ENCODE measurements around the gene MSN.

The MSN gene

DNA sequence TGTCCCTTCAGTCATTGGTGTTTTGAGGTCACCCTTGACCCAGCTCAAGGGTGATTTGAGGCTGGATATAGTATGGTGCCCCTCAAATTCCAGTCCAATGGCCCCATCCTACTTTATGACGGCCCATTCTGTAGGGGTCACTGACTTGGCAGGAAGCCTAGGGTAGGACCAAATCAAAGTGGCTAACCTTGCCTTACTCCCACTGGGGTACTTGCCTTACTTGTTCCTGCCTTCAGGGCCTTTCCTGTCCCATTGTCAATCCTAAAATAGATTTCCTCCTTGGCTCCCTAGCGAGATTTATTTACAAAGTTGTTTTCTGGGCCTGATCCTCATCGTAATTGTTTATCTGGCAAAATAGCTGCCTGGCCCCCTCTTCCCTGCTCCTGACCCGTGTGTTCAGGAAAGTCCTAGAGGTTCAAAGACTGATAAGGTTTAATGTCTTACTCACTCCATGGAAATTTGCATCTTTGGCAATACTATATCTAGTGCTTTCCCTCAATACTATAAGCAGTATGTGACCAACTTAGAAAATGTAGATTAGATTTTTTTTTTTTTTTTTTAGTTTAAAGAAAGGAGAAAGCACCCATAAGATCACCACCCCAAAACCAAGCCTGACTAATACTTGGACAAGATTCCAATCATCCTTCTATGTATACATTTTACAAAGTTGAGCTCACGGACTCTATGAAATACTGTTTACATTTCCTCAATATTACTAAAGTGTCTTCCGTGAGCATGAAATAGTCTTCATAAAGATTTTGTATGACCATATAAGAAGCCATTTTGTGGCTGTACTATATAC, 44.8 kb downstream of the MSN start:
- no peak for DNase-seq (ENCODE audit: low spot score in 2 of 2)
- Histone ChIP-seq H3K4me1 (peaks cover 8% of the 10 kb centered on the region), H3K36me3 (replicated peaks) (peaks cover 8% of the 10 kb centered on the region), H3K27me3 (ENCODE audit: low read depth) (no peaks in the 10 kb centered on the region), H3K4me3 (no peak overlapping the region), H3K9me3 (no peaks in the 10 kb centered on the region)
- in situ Hi-C loops (cut with MboI; ENCODE audit: low sequenced_read_pairs) = no loop called here

DNA sequence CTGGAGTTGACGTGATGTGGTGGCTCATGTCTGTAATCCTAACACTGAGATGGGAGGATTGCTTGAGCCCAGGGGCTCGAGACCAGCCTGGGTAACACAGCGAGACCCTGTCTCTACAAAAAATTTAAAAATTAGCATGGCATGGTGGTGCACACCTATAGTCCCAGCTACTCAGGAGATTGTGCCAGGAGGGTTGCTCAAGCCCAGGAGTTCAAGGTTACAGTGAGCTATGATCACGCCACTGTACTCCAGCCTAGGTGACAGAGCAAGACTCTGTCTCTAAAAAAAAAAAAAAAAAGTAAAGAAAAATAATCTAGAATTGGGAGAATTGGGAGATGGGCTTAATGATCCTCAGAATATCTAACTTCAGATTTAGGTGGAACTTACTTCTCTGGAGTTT, 51.1 kb downstream of the MSN start:
- Histone ChIP-seq H3K4me1 (peaks cover 8% of the 10 kb centered on the region), H3K36me3 (replicated peaks) (peaks cover 41% of the 10 kb centered on the region), H3K9me3 (no peaks in the 10 kb centered on the region), H3K4me3 (no peak overlapping the region), H3K27me3 (ENCODE audit: low read depth) (no peaks in the 10 kb centered on the region)
- DNase-seq (ENCODE audit: low spot score in 2 of 2) = no peak
- in situ Hi-C loops (cut with MboI; ENCODE audit: low sequenced_read_pairs) = no loop called here

- H3K4me3 ChIP-seq = no peak overlapping the region
- in situ Hi-C loops (cut with MboI; ENCODE audit: low sequenced_read_pairs) = no loop called here
- no peaks in the 10 kb centered on the region for H3K4me1 ChIP-seq
- H3K36me3 ChIP-seq (replicated peaks) = peaks cover 48% of the 10 kb centered on the region
- no peak for DNase-seq (ENCODE audit: low spot score in 2 of 2)
- H3K27me3 ChIP-seq (ENCODE audit: low read depth) = no peaks in the 10 kb centered on the region
- H3K9me3 ChIP-seq = no peaks in the 10 kb centered on the region
Measured at GRCh38 chrX:65720381-65720964, 53.0 kb downstream of the MSN start.

- in situ Hi-C loops (cut with MboI; ENCODE audit: low sequenced_read_pairs) = no loop called here
Measured at GRCh38 chrX:65723706-65724105, 56.3 kb downstream of the MSN start.

DNA sequence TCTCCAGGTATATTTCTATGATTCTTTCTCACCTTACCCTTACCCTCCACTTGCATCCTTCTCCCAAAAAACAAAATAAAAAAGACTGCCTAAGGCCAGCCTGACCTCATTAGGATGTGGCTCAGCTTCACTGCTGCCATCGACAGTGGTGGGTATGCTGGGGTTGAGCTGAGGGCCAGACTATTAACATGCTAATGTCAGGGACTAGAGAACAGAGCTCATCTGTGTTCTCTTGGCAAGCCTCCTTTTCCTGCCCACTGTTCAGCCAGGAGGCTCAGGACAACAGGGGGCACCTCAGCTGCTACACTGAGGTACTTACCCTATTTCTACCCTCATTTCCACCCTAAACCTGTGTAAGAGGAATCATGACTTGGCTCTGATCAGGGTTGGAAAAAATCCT, 59.3 kb downstream of the MSN start:
- Histone ChIP-seq H3K27me3 (ENCODE audit: low read depth) (no peaks in the 10 kb centered on the region), H3K36me3 (replicated peaks) (peaks cover 52% of the 10 kb centered on the region), H3K4me1 (no peaks in the 10 kb centered on the region), H3K4me3 (no peak overlapping the region), H3K9me3 (no peaks in the 10 kb centered on the region)
- DNase-seq (ENCODE audit: low spot score in 2 of 2) = no peak
- in situ Hi-C loops (cut with MboI; ENCODE audit: low sequenced_read_pairs) = no loop called here

More at GRCh38 chrX:65723706-65724105, 56.3 kb downstream of the MSN start:
- no peak overlapping the region for H3K4me3 ChIP-seq
- no peaks in the 10 kb centered on the region for H3K27me3 ChIP-seq (ENCODE audit: low read depth)
- DNase-seq (ENCODE audit: low spot score in 2 of 2) = no peak
- peaks cover 42% of the 10 kb centered on the region for H3K36me3 ChIP-seq (replicated peaks)
- no peaks in the 10 kb centered on the region for H3K9me3 ChIP-seq
- no peaks in the 10 kb centered on the region for H3K4me1 ChIP-seq

DNA sequence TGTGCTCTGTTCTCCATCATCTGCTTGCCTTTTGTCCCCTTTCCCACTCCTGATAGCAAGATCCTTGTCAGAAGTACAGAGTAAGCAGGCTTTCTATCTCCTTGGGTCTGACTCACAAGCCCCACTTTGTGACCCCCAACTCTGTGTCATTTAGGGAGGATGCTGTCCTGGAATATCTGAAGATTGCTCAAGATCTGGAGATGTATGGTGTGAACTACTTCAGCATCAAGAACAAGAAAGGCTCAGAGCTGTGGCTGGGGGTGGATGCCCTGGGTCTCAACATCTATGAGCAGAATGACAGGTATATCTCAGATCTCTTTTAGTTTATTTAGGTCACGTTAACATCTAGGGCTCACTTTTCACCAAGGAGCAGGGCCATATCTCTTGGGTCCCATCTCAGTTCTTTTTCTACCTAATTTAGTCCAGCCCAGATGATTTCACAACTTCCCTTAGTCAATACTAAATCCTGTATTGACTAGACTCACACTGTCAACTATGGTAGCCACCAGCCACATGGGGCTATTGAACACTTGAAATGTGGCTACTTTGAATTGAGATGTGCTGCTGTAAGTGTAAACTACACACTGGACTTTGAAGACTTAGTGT, 64.3 kb downstream of the MSN start:
- in situ Hi-C loops (cut with MboI; ENCODE audit: low sequenced_read_pairs) = no loop called here

DNA sequence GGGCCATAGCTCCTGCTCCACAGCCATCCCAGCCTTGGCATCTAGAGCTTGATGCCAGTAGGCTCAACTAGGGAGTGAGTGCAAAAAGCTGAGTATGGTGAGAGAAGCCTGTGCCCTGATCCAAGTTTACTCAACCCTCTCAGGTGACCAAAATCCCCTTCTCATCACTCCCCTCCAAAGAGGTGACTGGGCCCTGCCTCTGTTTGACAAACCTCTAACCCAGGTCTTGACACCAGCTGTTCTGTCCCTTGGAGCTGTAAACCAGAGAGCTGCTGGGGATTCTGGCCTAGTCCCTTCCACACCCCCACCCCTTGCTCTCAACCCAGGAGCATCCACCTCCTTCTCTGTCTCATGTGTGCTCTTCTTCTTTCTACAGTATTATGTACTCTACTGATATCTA, 73.5 kb downstream of the MSN start:
- in situ Hi-C loops (cut with MboI; ENCODE audit: low sequenced_read_pairs) = no loop called here

More for the DNA sequence above, 64.3 kb downstream of the MSN start:
- H3K4me1 ChIP-seq = no peaks in the 10 kb centered on the region
- no peak for DNase-seq (ENCODE audit: low spot score in 2 of 2)
- no peak overlapping the region for H3K4me3 ChIP-seq
- H3K9me3 ChIP-seq = no peaks in the 10 kb centered on the region
- no peaks in the 10 kb centered on the region for H3K27me3 ChIP-seq (ENCODE audit: low read depth)
- peaks cover 79% of the 10 kb centered on the region for H3K36me3 ChIP-seq (replicated peaks)

GRCh38 chrX:65741823-65742222, 74.4 kb downstream of the MSN start:
- in situ Hi-C loops (cut with MboI; ENCODE audit: low sequenced_read_pairs) = no loop called here
- Histone ChIP-seq H3K36me3 (replicated peaks) (peaks cover 50% of the 10 kb centered on the region), H3K4me1 (peaks cover 9% of the 10 kb centered on the region), H3K9me3 (no peaks in the 10 kb centered on the region), H3K27me3 (ENCODE audit: low read depth) (no peaks in the 10 kb centered on the region), H3K4me3 (no peak overlapping the region)
- no peak for DNase-seq (ENCODE audit: low spot score in 2 of 2)

More for the DNA sequence above, 73.5 kb downstream of the MSN start:
- Histone ChIP-seq H3K36me3 (replicated peaks) (peaks cover 56% of the 10 kb centered on the region), H3K9me3 (no peaks in the 10 kb centered on the region), H3K4me3 (no peak overlapping the region), H3K27me3 (ENCODE audit: low read depth) (no peaks in the 10 kb centered on the region), H3K4me1 (peaks cover 9% of the 10 kb centered on the region)
- DNase-seq (ENCODE audit: low spot score in 2 of 2) = no peak

DNA sequence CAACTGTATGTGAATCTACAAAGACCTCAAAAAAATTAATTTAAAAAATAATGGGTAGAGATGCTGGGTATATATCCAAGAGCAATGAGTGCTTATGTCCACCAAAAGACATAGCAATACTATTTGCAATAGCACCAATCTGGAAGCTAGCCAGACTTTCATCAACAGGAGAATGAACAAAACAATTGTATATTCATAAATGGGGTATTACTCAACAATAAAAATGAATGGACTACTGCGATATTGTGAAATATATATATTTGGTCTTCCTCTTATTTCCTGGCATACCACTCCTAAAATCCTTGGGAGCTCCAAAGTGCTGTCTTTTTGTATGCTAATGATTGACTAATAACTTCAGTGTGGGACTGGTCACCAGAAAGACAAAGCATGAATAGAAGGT, 77.5 kb downstream of the MSN start:
- no peaks in the 10 kb centered on the region for H3K27me3 ChIP-seq (ENCODE audit: low read depth)

GRCh38 chrX:65745427-65745826, 78.0 kb downstream of the MSN start:
- Histone ChIP-seq H3K9me3 (no peaks in the 10 kb centered on the region), H3K27me3 (ENCODE audit: low read depth) (no peaks in the 10 kb centered on the region), H3K36me3 (replicated peaks) (peaks cover 16% of the 10 kb centered on the region), H3K4me1 (peaks cover 9% of the 10 kb centered on the region), H3K4me3 (no peak overlapping the region)
- DNase-seq (ENCODE audit: low spot score in 2 of 2) = no peak
- in situ Hi-C loops (cut with MboI; ENCODE audit: low sequenced_read_pairs) = no loop called here

More for the DNA sequence above, 77.5 kb downstream of the MSN start:
- Histone ChIP-seq H3K4me1 (peaks cover 9% of the 10 kb centered on the region), H3K9me3 (no peaks in the 10 kb centered on the region), H3K4me3 (no peak overlapping the region), H3K36me3 (replicated peaks) (peaks cover 20% of the 10 kb centered on the region)
- DNase-seq (ENCODE audit: low spot score in 2 of 2) = peak in 1 of 2 experiments; percentile 26
- in situ Hi-C loops (cut with MboI; ENCODE audit: low sequenced_read_pairs) = no loop called here

- Histone ChIP-seq H3K4me3 (no peak overlapping the region), H3K27me3 (ENCODE audit: low read depth) (no peaks in the 10 kb centered on the region), H3K9me3 (0 out of 2 replicates have a peak, but pooled peaks cover 2% of the 10 kb centered on the region), H3K4me1 (peaks cover 9% of the 10 kb centered on the region), H3K36me3 (replicated peaks) (peaks cover 10% of the 10 kb centered on the region)
- DNase-seq (ENCODE audit: low spot score in 2 of 2) = peak; percentile 10 to 17
- in situ Hi-C loops (cut with MboI; ENCODE audit: low sequenced_read_pairs) = no loop called here
Measured at GRCh38 chrX:65745992-65746391, 78.5 kb downstream of the MSN start.

DNA sequence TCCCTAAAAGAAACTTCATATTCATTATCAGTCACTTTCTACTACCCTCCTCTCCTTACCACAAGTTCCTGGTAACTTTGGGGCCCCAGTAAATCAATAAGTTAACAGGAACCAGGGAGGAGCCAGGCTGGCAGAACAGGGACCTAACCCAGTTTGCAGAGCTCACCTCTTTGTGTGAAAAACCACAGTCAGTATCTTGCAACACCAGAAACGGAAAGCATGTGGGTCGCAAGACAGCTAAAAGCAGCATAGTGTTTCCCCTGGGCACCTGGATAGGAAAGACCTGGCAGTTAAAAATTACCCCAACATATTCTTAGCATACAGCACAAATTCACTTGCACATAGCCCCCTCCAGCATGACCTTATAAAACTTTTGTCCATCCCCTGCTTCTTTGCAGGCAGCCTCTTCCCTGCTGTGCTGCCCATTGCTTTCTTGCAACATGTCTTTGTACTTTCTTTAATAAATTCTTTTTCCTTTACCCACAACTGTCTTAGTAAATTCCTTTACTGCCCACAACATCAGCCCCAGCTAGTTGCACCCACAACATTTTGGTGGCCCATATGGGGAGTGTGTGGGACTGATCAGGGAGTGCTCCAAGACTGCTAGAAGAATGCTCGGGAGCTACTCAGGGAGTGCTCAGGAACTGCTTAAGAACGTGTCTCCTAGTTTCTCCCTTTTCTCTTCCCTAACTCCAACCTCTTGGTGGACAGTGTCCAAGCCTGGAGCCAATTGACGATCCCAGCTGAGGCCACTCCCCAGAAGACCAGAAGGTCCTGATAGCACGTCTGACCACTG, 83.4 kb downstream of the MSN start:
- DNase-seq (ENCODE audit: low spot score in 2 of 2) = no peak
- Histone ChIP-seq H3K4me3 (no peak overlapping the region), H3K36me3 (replicated peaks) (no peaks in the 10 kb centered on the region), H3K9me3 (0 out of 2 replicates have a peak, but pooled peaks cover 2% of the 10 kb centered on the region), H3K4me1 (no peaks in the 10 kb centered on the region), H3K27me3 (ENCODE audit: low read depth) (no peaks in the 10 kb centered on the region)
- in situ Hi-C loops (cut with MboI; ENCODE audit: low sequenced_read_pairs) = no loop called here

- no peaks in the 10 kb centered on the region for H3K4me1 ChIP-seq
- no peak for DNase-seq (ENCODE audit: low spot score in 2 of 2)
Measured at GRCh38 chrX:65751519-65751918, 84.1 kb downstream of the MSN start.

More at GRCh38 chrX:65751519-65751918, 84.1 kb downstream of the MSN start:
- Histone ChIP-seq H3K9me3 (0 out of 2 replicates have a peak, but pooled peaks cover 2% of the 10 kb centered on the region), H3K36me3 (replicated peaks) (no peaks in the 10 kb centered on the region), H3K4me3 (no peak overlapping the region), H3K27me3 (ENCODE audit: low read depth) (no peaks in the 10 kb centered on the region)
- in situ Hi-C loops (cut with MboI; ENCODE audit: low sequenced_read_pairs) = no loop called here

All from HAP-1 (cell line).